ENCODE results near the gene CELSR2.

Gene CELSR2

GRCh38 chr1:109294481-109294880 is 45.1 kb downstream of the CELSR2 start:
- DNase-seq (ENCODE audit: insufficient read length, low spot score) (no peak), FAIRE-seq (no peak)
- TF ChIP-seq, protein P1, sequence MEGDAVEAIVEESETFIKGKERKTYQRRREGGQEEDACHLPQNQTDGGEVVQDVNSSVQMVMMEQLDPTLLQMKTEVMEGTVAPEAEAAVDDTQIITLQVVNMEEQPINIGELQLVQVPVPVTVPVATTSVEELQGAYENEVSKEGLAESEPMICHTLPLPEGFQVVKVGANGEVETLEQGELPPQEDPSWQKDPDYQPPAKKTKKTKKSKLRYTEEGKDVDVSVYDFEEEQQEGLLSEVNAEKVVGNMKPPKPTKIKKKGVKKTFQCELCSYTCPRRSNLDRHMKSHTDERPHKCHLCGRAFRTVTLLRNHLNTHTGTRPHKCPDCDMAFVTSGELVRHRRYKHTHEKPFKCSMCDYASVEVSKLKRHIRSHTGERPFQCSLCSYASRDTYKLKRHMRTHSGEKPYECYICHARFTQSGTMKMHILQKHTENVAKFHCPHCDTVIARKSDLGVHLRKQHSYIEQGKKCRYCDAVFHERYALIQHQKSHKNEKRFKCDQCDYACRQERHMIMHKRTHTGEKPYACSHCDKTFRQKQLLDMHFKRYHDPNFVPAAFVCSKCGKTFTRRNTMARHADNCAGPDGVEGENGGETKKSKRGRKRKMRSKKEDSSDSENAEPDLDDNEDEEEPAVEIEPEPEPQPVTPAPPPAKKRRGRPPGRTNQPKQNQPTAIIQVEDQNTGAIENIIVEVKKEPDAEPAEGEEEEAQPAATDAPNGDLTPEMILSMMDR (IDR thresholded peaks at IDR 0.05; ENCODE audit: insufficient read depth, missing control alignments) = no peak

- peak; percentile 48 for DNase-seq (ENCODE audit: insufficient read length, low spot score)
- TF ChIP-seq, protein P1 (IDR thresholded peaks at IDR 0.05; ENCODE audit: insufficient read depth, missing control alignments) = peak; percentile 19
- FAIRE-seq = no peak
Measured at GRCh38 chr1:109295712-109296415, 46.5 kb downstream of the CELSR2 start.

DNA sequence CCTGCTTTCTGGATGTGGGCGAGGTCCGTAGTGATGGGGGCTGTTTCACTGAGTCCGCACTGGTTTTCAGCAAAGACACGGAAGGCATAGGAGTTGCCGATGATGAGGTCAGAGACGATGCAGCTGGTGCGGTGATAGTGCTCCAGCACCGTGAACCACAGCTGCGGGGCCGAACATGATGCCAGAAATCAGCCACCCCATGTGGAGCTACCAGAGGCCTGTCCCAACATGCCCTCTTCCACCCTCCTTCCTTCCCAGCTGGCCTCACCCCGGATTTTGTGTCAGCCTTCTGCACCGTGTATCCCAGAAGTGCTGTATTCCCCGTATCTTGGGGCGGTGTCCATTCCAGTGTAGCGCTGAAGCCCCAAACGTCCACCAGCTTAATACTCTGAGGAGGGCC is 47.4 kb downstream of the CELSR2 start:
- FAIRE-seq (no peak), DNase-seq (ENCODE audit: insufficient read length, low spot score) (no peak)

GRCh38 chr1:109298666-109299557 is 49.6 kb downstream of the CELSR2 start:
- TF ChIP-seq, protein P1 (IDR thresholded peaks at IDR 0.05; ENCODE audit: insufficient read depth, missing control alignments) = no peak
- no peak for FAIRE-seq
- no peak for DNase-seq (ENCODE audit: insufficient read length, low spot score)

More for the DNA sequence above, 47.4 kb downstream of the CELSR2 start:
- TF ChIP-seq, protein P1 (IDR thresholded peaks at IDR 0.05; ENCODE audit: insufficient read depth, missing control alignments) = no peak

DNA sequence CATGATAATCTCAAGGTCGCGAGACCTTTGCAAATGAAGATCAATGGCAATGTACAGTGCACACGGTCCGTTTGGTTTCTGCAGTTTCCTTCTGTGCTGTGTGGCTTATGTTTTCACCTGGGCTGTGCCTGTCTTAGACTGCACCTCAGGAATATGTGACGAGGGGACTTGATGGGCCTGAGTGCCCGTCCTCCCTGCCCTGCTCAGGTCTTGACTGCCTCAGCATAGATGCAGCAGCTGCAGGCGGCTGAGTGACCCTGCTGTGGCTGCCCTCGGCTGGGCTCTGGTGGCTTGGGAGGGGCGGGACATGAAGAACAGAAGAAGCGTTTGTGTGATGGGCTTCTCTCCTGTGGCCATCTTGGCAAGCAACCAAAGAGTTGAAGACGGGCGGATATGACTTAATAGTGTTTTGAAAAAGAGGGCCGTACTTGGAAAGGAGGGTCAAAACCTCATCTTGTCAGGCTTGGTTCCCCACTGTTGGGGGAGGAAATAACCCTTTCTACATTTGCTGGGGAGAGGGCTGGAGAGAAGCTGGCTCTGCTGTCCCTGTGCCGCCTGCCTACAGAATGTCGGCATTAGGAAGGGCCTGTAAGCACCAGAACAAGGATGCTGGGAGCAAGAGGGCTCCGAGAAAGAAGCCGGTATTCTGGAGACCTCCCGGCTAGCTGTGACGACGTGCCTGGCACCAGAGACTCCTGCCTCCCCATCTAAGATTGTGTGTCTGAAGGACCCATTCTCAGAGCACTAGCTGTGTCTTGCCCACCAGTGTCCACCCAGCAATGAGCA is 50.4 kb downstream of the CELSR2 start:
- TF ChIP-seq, protein P1 (IDR thresholded peaks at IDR 0.05; ENCODE audit: insufficient read depth, missing control alignments) = no peak
- no peak for FAIRE-seq
- DNase-seq (ENCODE audit: insufficient read length, low spot score) = no peak

- DNase-seq (ENCODE audit: insufficient read length, low spot score) (no peak), FAIRE-seq (no peak)
- TF ChIP-seq, protein P1 (IDR thresholded peaks at IDR 0.05; ENCODE audit: insufficient read depth, missing control alignments) = no peak
Measured at GRCh38 chr1:109300650-109301151, 51.4 kb downstream of the CELSR2 start.
